ENCODE data around the gene ECE2. TPM values are rescaled to one million over a fixed set of nuclear protein-coding genes. Genes with fewer than 3 reads are reported as not detected.

The ECE2 gene
- total and polyA plus RNA-seq, 4 donors = not detected

- Histone ChIP-seq H3K9ac (ENCODE audit: low read depth in 1 of 2, low read length in 2 of 2) (no peak within 1 kb of the TSS), H3K27ac (ENCODE audit: low read depth in 1 of 2, low read length in 2 of 2) (no peak within 1 kb of the TSS), H3K27me3 (ENCODE audit: control insufficient read depth in 4 of 4, insufficient read depth in 4 of 4, low read length in 3 of 4) (peaks cover 0 to 7% (median 5%) of the 10 kb centered on the region in 4 donors), H3K4me3 (ENCODE audit: low read depth in 1 of 3, low read length in 3 of 3) (peak within 1 kb of the TSS in 1 of 3 donors; percentile 46), H3K4me1 (ENCODE audit: control insufficient read depth in 4 of 4, insufficient read depth in 4 of 4, low read length in 3 of 4) (peaks cover 12 to 22% (median 15%) of the 10 kb centered on the region in 4 donors), H3K36me3 (ENCODE audit: control insufficient read depth in 4 of 4, insufficient read depth in 3 of 4, low read depth in 1 of 4, low read length in 3 of 4) (no peaks in the 10 kb centered on the region), H3K9me3 (ENCODE audit: control insufficient read depth in 4 of 4, low read length in 3 of 4) (no peaks in the 10 kb centered on the region)
- DNase-seq (ENCODE audit: low spot score) = peak; percentile 50
- under 1% methylated on average over 66 of the region's 66 CpGs for WGBS
- TF ChIP-seq, protein P1, sequence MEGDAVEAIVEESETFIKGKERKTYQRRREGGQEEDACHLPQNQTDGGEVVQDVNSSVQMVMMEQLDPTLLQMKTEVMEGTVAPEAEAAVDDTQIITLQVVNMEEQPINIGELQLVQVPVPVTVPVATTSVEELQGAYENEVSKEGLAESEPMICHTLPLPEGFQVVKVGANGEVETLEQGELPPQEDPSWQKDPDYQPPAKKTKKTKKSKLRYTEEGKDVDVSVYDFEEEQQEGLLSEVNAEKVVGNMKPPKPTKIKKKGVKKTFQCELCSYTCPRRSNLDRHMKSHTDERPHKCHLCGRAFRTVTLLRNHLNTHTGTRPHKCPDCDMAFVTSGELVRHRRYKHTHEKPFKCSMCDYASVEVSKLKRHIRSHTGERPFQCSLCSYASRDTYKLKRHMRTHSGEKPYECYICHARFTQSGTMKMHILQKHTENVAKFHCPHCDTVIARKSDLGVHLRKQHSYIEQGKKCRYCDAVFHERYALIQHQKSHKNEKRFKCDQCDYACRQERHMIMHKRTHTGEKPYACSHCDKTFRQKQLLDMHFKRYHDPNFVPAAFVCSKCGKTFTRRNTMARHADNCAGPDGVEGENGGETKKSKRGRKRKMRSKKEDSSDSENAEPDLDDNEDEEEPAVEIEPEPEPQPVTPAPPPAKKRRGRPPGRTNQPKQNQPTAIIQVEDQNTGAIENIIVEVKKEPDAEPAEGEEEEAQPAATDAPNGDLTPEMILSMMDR (IDR thresholded peaks at IDR 0.05; ENCODE audit: low read depth, low read length, missing input control) = peak; percentile 23
- no peak for TF ChIP-seq RXRA (IDR thresholded peaks at IDR 0.05)
- no peak for TF ChIP-seq HNF4G (IDR thresholded peaks at IDR 0.05)
Observed at GRCh38 chr3:184229394-184230080, 46.3 kb upstream of the ECE2 start, which contains the start of gene VWA5B2. TSS of gene VWA5B2 (plus strand) at chr3:184229585. CDS start at chr3:184230529, 944 bp downstream.

DNA sequence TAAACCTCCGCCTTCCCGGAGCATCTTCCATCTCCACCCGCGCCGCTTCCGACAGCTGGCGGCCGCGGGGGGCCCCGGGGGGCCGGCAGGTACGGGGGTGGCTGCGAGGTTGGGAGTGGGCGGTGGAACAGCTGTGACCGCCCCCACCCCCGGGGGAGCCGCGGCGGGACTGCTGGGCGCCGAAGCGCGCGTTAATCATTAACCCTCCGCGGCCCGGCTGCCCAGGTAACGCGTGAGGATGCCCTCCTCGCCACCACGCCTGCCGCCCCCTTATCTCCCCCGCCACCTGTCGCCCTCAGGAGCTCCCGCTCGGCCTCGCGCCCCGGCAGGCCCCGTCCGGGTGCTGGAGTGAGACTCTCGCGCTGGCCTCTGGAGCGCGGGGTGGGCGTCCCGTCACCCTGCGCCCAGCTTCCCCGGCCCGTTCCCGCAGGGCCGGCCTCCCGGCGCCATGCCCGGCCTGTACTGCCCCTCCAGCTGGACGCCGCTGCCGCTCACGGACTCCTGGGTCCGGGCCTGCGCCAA is 45.7 kb upstream of the ECE2 start:
- Histone ChIP-seq H3K27ac (ENCODE audit: low read depth in 1 of 2, low read length in 2 of 2) (no peak overlapping the region), H3K36me3 (ENCODE audit: control insufficient read depth in 4 of 4, insufficient read depth in 3 of 4, low read depth in 1 of 4, low read length in 3 of 4) (no peaks in the 10 kb centered on the region), H3K9ac (ENCODE audit: low read depth in 1 of 2, low read length in 2 of 2) (no peak overlapping the region), H3K9me3 (ENCODE audit: control insufficient read depth in 4 of 4, low read length in 3 of 4) (no peaks in the 10 kb centered on the region), H3K4me1 (ENCODE audit: control insufficient read depth in 4 of 4, insufficient read depth in 4 of 4, low read length in 3 of 4) (peaks cover 12 to 22% (median 15%) of the 10 kb centered on the region in 4 donors), H3K27me3 (ENCODE audit: control insufficient read depth in 4 of 4, insufficient read depth in 4 of 4, low read length in 3 of 4) (peaks cover 0 to 7% (median 5%) of the 10 kb centered on the region in 4 donors), H3K4me3 (ENCODE audit: low read depth in 1 of 3, low read length in 3 of 3) (peak overlapping the region in 1 of 3 donors; percentile 46)
- TF ChIP-seq FOXA2 (IDR thresholded peaks at IDR 0.05) = no peak
- no peak for TF ChIP-seq SP1 (IDR thresholded peaks at IDR 0.05)
- no peak for TF ChIP-seq RXRA (IDR thresholded peaks at IDR 0.05)
- no peak for TF ChIP-seq RAD21 (IDR thresholded peaks at IDR 0.05)
- no peak for TF ChIP-seq HNF4G (IDR thresholded peaks at IDR 0.05)
- no peak for TF ChIP-seq FOXA1 (IDR thresholded peaks at IDR 0.05)
- TF ChIP-seq EGR1 (IDR thresholded peaks at IDR 0.05; ENCODE audit: low read depth in 2 of 2) = no peak
- TF ChIP-seq ZBTB33 (IDR thresholded peaks at IDR 0.05) = no peak
- TF ChIP-seq, protein P1 (IDR thresholded peaks at IDR 0.05; ENCODE audit: low read depth, low read length, missing input control) = no peak
- no peak for TF ChIP-seq GABPA (IDR thresholded peaks at IDR 0.05 in 1 of 2, conservative IDR thresholded peaks at IDR 0.05 in 1 of 2)
- TF ChIP-seq, protein P2, sequence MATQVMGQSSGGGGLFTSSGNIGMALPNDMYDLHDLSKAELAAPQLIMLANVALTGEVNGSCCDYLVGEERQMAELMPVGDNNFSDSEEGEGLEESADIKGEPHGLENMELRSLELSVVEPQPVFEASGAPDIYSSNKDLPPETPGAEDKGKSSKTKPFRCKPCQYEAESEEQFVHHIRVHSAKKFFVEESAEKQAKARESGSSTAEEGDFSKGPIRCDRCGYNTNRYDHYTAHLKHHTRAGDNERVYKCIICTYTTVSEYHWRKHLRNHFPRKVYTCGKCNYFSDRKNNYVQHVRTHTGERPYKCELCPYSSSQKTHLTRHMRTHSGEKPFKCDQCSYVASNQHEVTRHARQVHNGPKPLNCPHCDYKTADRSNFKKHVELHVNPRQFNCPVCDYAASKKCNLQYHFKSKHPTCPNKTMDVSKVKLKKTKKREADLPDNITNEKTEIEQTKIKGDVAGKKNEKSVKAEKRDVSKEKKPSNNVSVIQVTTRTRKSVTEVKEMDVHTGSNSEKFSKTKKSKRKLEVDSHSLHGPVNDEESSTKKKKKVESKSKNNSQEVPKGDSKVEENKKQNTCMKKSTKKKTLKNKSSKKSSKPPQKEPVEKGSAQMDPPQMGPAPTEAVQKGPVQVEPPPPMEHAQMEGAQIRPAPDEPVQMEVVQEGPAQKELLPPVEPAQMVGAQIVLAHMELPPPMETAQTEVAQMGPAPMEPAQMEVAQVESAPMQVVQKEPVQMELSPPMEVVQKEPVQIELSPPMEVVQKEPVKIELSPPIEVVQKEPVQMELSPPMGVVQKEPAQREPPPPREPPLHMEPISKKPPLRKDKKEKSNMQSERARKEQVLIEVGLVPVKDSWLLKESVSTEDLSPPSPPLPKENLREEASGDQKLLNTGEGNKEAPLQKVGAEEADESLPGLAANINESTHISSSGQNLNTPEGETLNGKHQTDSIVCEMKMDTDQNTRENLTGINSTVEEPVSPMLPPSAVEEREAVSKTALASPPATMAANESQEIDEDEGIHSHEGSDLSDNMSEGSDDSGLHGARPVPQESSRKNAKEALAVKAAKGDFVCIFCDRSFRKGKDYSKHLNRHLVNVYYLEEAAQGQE (IDR thresholded peaks at IDR 0.05) = no peak
- no peak for TF ChIP-seq HNF4A (conservative IDR thresholded peaks at IDR 0.05)
- TF ChIP-seq YY1 (IDR thresholded peaks at IDR 0.05) = no peak
- no peak for TF ChIP-seq TAF1 (conservative IDR thresholded peaks at IDR 0.05)
- no peak for TF ChIP-seq NR2F2 (IDR thresholded peaks at IDR 0.05)
- TF ChIP-seq, protein P3, sequence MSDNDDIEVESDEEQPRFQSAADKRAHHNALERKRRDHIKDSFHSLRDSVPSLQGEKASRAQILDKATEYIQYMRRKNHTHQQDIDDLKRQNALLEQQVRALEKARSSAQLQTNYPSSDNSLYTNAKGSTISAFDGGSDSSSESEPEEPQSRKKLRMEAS (IDR thresholded peaks at IDR 0.05) = no peak
- peak; percentile 46 for DNase-seq (ENCODE audit: low spot score)
- WGBS = 1% methylated on average over 61 of the region's 61 CpGs
